Stimulated activated CD8-positive, alpha-beta memory T cell treated with anti-CD3 and anti-CD28 coated beads, Interleukin-7, amount 100 ng/mL, for 48 hours (primary cell): ENCODE data around the gene PLCXD1.

Experiments
- DNase-seq, 2 donors: peaks; one replicate each; pipeline ENCODE4 v3.0.0-alpha.2; 2020; ENCODE audit warnings: low read depth in 1 of 2; ENCODE audit errors: extremely low read depth in 1 of 2

The PLCXD1 gene

GRCh38 chrX:333611-334311 lies 52.6 kb downstream of the PLCXD1 start:
- DNase-seq = no peak

- no peak for DNase-seq
Observed at GRCh38 chrX:334331-334891, 53.2 kb downstream of the PLCXD1 start.

GRCh38 chrX:334971-335757 lies 54.0 kb downstream of the PLCXD1 start:
- no peak for DNase-seq

GRCh38 chrX:335758-336155 lies 54.6 kb downstream of the PLCXD1 start:
- DNase-seq = no peak

GRCh38 chrX:336227-336626 lies 55.0 kb downstream of the PLCXD1 start:
- DNase-seq = no peak

- no peak for DNase-seq
Observed at GRCh38 chrX:337331-337831, 56.2 kb downstream of the PLCXD1 start.

- no peak for DNase-seq
Observed at GRCh38 chrX:338281-338835, 57.2 kb downstream of the PLCXD1 start.

- DNase-seq = no peak
Observed at GRCh38 chrX:338836-339400, 57.7 kb downstream of the PLCXD1 start.

GRCh38 chrX:340121-340520 lies 58.9 kb downstream of the PLCXD1 start:
- no peak for DNase-seq

GRCh38 chrX:340641-341423 lies 59.7 kb downstream of the PLCXD1 start:
- DNase-seq = no peak

GRCh38 chrX:341541-342101 lies 60.4 kb downstream of the PLCXD1 start:
- DNase-seq = no peak

GRCh38 chrX:344371-344901 lies 63.3 kb downstream of the PLCXD1 start:
- no peak for DNase-seq

GRCh38 chrX:345020-345925 lies 64.1 kb downstream of the PLCXD1 start:
- no peak for DNase-seq

- no peak for DNase-seq
Observed at GRCh38 chrX:346034-346813, 65.0 kb downstream of the PLCXD1 start.

- DNase-seq = no peak
Observed at GRCh38 chrX:347351-348117, 66.4 kb downstream of the PLCXD1 start.

GRCh38 chrX:348461-349117 lies 67.4 kb downstream of the PLCXD1 start:
- DNase-seq = no peak

GRCh38 chrX:349196-349595 lies 68.0 kb downstream of the PLCXD1 start:
- no peak for DNase-seq
